NCI-H2029 (cell line): Measurements from ENCODE around the gene MAGI2.
"Not testable (repeated sequence)": the region's sequence is repeated elsewhere in the genome, so short reads cannot be mapped to it uniquely, and the experiment has no call there.

Experiments used
- DNase-seq: peaks from one replicate; lab custom pipeline; 2025; lab: John Stamatoyannopoulos, UW

MAGI2 gene

DNA sequence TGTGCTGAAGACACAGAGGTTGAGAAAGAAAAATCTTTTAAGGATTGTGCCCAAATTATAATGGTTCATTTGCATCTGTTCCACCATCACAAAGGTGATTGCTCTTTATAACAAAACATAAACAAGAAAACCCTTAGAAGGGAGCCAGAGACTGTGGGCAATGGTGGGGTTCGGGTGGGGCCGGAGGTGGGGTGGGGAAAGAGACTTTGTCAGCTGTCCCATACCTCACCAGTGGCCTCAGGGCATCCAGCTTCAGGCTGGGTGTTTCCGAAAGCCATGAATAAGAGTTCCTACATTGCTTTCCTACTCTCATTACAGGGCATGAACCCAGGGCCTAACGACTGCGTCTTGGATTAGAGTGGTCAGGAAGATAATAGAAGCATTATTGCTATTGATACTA is 1427.0 kb downstream of the MAGI2 start:
- no peak for DNase-seq

DNA sequence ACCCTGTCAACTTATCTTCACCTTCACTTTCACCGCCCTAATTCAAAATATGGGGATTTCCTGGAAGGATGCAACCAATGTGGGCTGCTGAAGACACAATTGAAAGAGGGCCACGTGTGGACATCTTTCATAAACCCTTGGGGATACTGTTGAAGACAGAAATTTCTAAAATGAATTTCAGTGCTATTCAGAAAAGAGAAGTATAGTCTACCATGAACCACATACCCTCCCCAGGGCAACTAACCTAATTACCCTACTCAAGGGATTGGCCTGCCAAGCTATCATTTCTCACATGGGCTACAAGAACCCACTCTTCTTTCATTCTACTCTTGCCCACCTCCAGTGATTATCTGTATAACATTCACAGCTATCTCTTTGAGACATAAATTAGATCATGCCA is 1428.9 kb downstream of the MAGI2 start:
- no peak for DNase-seq

DNA sequence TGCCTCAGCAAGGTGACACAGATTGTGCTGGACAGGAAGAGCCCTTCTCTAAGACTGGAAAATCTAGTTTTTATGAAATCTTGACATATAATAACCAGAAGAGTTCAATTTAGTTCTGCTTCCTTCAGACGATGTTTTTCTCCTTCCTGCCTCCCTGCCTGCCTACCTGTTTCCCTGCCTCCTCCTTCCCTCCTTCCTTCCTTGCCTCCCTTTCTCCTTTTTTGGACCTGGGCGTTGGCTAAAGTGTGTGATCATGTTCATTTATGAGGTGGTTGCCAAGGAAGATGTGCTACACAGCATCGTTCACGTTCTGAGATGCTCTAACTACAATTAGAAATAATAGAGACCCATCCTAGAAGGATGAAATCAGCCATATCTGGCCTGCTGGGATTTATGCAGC is 1430.3 kb downstream of the MAGI2 start:
- DNase-seq: no peak

DNA sequence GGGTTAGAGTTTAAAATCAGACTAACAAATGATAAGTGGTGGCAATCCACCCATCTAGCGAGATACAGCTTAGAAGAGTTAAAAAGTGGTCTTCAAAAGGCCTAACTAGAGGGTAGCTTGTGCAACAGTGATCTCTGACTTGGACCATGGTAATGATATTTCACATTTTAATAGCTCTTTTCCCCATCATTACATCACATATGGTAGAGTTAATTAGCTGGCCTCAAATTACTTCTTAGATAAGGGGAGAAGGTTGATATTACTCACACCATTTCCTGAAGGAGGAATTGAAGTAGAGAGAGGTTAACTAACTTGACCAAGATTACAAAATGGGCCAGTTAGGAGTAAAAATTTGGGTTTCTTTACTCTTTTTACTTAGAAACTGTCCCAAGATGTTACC is 1431.3 kb downstream of the MAGI2 start:
- no peak for DNase-seq

DNA sequence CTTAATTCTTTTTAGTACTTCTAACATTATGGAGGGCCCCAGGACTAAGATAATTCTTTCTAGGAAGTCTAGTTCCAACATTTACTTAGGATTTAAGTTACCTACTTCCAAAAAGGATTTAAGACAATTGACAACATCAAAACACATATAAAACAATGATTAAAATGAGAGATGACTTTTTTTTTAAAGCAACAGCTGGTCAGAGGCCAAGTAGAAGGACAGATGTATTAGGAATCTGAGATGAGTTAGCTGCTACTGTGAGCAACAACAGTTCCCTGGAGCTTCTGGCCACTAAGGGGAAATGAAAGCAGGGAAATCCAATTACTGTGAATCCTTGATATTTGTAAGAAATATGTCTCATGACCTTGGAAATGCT is 1432.6 kb downstream of the MAGI2 start:
- DNase-seq: peak; percentile 2

DNA sequence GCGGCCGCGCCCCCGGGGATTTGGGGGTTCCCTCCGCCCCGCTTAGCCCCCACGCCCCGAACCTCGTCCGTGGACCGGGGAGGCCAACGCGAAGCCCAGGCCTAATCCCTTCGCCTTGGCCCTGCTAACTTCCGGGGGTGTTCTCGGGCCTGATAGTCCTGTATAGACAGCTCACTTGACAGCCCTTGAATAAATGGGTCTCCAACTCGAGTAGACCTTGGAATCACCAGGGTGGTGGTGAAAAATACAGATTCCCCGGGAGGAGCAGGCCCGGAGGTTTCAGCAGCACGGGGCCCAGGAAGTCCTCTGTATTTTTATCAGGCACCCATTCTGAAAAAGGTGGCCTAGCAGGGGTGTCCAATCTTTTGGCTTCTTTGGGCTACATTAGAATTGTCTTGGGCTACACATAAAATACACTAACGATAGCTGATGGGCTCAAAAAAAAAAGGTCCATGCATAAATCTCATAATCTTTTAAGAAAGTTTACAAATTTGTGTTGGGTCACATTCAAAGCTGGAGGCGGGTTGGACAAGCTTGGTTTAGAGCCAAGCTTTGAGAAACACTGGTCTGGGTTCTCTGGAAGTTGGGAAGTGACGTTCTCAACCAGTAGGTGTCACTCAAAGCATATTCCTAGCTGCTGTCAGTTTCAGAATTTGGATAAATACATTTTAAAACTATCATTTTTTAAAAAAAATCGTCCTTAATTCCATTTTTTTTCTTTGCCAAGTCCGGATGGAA is 1433.2 kb downstream of the MAGI2 start:
- peak; percentile 76 for DNase-seq

DNA sequence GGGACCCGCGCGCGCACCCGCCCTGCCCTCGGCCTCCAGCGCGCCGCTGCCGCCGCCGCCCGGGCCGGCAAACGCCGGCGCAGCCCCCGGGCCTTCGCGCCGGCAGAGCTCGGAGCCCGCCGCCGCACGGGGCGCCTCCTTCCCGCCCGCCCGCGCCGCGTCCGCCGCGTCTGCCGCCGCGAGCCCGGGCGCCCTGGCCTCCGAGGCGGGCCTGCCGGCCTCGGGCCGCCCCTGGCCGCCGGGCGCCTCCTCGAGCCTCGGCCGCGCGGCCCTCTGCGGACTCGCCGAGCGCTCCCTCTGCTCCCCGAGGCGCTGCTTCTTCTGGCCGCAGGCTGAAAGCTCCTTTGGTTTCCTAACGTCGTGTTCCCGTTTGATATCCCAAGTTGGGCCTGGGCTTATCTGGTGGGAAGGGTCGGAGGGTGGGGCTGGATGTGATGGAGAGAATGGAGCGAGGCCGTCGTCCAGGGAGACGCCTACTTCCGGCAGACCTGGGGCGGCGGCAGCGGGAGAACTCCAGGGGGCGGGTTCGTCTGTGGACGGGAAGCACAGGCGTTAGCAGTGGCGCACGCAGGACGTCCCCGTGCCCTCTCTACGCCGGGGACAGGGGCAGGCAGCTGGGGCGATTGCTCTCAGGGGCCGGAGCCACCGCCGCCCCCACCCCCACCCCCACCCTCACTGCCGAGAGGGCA is 1433.9 kb downstream of the MAGI2 start:
- DNase-seq: peak; percentile 83

DNA sequence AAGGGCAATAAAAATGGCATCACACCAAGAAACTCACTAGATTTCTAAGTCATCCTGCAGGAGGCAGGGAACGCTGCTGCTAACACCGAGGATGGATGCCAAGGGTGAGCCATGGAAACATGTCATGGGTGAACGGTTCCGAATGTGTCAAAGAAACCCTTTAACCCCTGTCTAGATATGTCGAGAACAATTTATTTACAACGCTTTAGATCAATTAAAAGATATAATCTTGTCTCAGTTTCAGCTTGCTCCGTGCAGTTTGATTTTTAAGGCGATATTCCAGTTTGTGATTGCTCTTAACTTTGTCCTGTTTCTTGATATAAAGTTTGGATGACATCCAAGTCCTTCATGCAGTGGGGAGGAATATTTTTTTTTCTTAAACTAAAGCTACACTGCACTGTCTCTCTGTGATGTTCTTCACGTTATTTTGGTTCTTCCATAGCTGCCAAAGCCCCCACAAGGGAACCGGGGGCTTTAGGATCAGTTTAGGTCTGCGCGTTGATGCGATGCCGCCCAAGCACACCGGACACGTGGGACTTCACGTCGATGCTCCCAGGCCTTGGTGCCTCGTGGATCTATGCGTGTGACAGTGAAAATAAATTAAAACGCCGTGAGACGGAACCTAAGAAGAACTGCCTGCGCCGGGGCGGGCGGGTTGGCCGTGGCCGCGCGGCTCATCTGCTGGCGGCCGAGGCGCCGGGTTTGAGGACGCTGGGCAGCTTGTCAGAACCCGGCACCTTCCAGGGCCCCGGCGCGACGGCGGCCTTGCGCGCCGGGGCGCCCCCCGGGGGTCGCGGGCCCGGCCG is 1434.6 kb downstream of the MAGI2 start:
- peak; percentile 50 for DNase-seq

DNA sequence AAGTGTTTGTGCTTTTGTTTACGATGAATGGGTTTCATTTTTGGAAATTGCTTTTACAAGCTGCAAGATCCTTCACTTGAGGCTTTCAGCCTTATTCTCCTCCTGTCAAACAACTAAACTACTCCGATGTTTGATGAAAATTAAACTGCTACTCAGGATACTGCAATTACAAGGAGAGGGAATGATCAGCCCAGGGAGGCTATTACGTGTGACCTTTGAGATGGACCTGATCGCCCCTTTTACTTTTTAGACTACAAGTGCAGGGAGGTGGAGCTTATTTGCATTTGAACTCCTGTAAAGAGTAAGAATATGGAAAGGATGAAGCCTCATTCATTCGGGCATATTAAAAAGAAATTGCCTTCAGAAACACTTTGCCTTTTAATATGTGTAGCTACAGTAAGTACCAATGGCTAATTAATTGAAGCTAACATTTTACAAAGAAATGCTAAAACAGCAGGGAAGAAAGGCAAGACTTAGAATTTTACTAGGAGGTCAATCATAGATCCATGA is 1435.8 kb downstream of the MAGI2 start:
- DNase-seq: no peak

DNA sequence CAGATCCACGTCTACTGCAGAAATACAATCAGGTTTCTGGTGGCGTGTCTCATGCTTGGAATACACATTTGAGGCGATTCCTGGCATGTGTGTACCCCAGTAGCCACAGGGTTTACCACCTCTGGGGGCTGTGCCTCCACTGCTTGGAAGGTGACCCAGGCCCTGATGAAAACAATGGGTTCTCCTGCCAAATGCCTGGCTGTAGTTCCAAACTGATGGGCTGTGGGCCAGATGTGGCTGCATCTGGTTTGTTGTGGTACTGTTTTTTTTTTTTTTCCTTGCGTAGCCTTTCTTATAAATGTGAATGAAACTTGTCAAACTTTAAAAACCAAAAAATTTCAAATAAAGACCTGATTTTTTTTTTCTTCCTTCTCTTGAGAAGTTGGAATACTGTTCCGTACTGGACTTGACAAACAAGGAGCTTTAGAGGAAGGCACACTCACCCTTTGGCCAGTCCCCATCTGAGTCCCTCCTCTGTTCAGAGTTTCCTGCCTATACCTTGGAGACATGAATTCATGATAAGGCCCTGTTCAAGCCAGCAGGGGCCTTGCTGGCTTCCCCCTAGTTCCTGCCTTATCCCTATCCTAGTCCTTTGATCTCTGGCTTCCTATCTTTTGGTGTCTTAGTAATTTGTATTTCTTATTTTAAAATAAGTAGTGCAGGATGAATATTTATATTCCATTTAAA is 1437.8 kb downstream of the MAGI2 start:
- DNase-seq: no peak

DNA sequence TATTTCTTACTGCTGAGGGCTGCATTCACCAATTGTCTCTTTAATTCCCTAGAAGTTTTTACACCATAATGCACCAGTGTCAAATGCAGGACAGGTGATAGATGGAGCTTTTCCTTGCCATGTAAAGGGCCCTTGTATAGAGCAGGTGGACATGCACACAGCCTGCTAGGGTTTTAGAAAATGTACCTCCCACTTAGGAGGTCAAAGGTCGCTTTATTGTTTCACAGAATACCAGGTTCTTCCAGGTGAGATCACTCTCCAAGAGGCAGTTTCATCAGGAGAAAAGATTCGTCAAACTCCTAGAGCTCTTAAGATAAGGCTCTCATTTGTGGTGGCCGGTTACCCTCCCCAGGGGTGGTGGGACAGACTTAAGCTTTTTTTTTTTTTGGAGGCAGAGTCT is 1439.1 kb downstream of the MAGI2 start:
- DNase-seq: no peak

DNA sequence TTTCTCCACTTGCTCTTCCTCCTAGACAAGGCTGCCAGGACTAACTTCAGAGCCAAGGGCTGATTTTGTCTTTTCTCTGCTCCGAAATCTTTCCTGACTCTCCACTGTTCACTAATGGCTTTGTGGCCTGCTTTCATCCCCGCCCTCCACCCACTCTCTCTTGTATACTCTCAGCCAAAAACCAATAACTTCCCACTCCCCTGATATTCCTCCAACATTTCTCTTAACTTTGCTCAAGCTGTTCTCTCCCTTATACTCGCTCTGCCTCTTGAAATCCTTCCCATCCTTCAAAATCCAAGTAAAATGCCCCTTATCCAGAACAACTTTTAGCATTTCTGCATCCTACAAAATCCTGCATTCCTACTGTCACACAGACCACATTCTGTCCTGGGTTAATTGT is 1440.1 kb downstream of the MAGI2 start:
- no peak for DNase-seq

DNA sequence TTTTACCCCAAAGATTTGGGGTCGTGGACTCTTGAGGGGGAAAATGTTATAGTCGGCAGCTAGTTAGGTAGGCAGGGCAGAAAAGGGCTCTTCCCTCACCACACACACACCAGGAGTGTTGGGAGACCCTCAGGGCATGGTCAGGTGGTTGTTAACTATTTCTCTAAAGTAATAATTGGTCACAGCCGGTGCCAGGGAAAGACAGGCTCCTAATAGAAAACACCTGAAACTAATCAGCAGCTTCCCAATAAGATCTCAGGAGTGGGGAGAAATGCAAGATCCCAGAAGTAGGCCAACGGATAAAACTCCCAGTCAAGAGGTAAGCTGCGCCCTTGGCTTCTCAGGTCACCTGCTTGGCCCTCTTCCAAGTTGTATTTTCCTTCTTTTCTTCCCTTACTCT is 1441.8 kb downstream of the MAGI2 start:
- DNase-seq: no peak

DNA sequence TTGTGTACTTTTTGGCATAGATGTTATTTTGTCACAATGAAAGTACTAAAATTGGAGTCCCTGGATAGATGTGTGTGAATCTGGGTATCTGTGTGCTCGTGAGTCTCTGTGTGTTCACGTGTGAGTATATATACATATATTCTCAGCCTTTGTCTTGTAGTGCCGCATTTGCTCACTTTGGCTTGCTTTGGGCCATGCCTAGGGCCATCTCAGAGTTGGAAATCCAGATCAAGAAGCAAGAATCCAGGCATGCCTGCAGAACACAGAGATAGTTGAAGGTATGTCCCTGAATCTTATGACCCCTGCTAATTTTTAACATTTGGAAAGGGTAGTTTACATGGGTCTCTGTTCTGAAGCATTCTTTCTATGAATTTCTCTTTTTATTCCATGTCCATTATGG is 1446.2 kb downstream of the MAGI2 start:
- no peak for DNase-seq

DNA sequence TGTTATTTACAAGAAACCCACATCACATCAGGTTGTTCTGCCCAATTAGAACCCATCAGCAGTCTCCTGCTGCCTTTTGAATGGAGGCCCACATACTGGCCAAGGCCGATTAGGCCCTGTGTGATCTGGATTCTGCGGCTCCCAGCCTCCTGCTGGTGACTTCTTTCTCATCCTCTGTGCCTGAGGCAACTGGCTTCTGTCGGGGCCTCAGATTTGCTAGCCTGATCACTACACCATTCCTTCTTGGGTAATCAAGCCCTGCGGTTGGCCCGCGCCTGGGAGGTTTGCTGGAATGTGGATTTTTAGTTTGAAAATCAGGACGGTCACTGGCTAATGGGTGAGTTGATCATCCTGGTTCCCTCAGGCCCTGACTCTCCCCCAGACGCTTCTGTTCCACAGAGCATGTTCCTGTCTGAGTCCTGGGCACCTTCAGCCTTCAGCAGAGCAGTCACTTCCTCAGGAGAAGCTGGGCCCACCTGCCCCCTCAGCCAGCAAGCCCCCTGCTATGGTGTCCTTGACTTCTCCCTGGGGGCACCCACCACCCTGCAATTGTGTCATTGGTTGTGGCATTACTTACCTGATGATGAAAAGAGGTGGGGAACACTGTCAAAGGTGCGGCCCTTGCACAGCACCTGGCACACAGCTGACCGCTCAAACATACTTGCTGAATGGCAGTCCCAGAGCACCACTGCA is 1447.3 kb downstream of the MAGI2 start:
- DNase-seq: no peak

DNA sequence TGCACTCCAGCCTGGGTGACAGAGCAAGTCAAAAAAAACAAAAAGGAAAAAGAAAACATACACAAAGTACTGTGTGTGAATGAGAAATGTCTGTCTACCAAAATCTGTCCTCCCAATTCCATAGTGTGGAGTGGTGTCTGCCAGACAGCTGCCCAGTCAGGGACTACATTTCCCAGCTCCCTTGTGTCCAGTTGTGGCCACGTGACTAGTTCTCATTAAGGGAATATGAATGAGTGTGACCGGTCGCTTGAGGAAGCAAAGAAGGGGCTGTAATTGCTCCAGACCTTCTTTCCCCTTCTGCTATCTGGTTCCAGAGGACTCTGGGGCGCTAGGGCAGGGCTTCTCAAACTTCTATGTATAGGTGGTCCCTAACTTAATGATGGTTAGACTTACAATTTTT is 1450.8 kb downstream of the MAGI2 start:
- no peak for DNase-seq

DNA sequence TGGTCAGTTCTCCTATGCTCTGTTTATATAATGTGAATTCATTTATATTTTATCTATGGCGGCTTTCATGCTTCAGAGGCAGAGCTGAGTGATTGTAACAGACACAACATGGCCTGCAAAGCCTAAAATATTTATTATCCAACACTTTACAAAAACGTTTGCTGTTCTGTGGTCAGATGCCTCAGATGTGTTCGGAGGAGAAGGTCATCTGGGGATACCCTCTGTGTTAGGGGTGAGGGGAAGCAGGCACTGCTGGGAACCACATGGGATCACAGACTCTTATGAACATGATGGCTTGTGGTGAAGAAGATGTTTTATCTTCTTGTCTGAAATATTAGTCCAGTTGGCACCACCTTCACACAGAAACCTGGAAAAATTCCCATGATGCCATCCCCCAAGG is 1451.4 kb downstream of the MAGI2 start:
- DNase-seq: no peak

DNA sequence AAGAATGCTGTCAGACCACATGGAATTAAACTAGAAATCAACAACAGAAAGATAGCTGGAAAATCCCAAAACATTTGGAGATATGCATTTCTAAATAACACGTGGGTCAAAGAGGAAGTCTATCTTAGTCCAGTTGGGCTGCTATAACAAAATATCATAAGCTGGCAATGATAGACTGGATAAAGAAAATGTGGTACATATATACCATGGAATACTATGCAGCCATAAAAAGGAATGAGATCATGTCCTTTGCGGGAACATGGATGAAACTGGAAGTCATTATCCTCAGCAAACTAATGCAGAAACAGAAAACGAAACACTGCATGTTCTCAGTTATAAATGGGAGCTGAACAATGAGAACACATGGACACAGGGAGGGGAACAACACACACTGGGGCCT is 1454.3 kb downstream of the MAGI2 start:
- not testable (repeated sequence) for DNase-seq

DNA sequence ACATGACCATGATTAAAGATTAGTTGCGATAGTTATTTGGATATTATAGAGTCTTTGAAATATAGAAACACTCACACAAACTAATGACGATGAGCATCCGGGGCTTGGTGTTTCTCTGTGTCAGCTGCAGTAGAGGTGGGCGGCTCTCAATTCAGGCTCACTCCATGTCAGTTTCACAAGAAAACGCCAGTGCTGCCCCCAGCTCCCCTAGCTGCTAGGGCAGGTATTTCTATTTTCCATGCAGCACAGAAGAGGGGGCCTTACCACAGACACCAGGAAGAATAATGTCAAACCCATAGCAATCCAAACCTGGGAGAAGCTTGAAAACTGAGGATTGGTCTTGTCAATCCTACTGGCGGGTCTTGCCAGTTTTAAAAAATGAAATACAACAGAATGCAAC is 1457.8 kb downstream of the MAGI2 start:
- no peak for DNase-seq

DNA sequence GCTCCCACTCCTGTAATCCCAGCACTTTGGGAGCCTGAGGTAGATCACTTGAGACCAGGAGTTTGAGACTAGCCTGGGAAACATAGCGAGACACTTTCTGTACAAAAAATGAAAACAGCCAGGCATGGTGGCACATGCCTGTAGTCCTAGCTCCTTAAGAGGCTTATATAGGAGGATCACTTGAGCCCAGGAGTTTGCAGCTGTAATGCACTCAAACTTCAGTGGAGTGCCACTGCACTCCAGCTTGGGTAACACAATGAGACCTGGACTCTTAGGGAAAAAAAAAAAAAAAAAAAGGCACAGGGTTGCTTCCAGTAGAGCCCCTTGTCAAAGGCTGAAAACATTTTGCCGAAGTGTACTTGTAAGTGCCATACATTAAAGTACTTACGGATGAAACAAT is 1459.6 kb downstream of the MAGI2 start:
- DNase-seq: no peak

DNA sequence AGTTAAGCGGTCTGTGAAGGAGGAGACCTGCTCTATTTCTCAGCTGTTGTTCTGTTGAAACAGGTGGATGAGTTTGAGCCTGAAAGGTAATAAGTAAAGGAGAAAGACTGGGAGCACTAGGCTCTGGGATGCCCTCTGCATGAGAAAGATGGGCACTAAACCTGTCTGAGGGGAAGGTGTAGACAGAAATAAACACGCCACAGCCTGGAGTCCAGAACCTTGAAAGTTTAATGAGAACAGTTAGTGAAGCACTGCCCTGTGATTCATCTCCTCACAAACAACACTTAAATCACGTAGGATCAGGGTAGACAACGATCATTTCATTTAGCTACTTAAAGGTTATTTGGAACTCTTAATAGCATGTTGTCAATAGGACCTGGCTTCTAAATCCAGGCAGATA is 1461.8 kb downstream of the MAGI2 start:
- DNase-seq: no peak
